AG09319 (cell line): ENCODE results near the gene RHBDF2.
A peak's percentile ranks its signal among the peaks of the same experiment; 100 is the strongest.

Experiments used
- DNase-seq: peaks from one replicate; pipeline ENCODE4 v3.0.0-alpha.2; 2010; ENCODE audit warnings: low read depth; ENCODE audit errors: extremely low read depth
- CTCF ChIP-seq: IDR thresholded peaks from 2 replicates; pipeline ENCODE4 v1.5.1; 2011; ENCODE audit warnings: low read depth, mild to moderate bottlenecking, inconsistent platforms, low read length, moderate library complexity

The RHBDF2 gene

GRCh38 chr17:76431509-76431908 lies 69.7 kb downstream of the RHBDF2 start:
- no peak for DNase-seq
- no peak for TF ChIP-seq CTCF

- TF ChIP-seq CTCF = no peak
- DNase-seq = no peak
Measured at GRCh38 chr17:76428511-76428910, 72.7 kb downstream of the RHBDF2 start.

DNA sequence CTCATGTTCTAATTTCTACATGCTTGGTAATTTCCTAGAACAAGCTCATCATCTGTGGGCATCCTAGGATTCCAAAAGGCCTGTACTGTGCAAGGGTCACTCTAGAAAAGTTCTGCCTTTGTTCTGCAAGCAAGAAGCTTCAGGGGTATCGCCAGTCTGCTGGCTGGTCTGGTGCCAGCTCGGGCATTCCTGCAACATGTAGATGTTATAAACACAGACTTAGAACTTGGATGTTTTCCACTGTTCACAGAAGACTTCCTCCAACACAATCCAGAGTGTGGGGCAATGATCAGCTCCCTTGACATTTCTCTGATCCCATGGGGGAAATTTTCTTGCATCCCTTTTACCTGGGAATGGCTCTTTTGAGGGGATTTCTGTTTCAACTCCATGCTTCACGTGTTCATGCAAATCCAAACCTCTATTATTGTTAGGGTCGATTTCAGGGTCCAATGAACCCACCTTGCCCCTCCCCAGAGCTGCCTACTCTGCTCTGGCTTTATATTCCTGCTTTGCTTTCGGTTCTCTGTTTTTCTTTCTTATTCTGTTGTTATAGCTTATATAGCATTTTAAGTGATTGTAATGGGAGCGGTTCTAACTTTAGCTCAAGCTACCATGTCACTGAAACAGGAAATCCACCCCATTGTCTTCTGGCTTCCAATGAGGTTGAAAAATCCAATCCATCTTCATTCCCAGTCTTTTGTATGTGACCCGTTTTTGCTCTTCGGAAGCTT lies 73.6 kb downstream of the RHBDF2 start:
- peak; percentile 34 for DNase-seq
- TF ChIP-seq CTCF = no peak

- DNase-seq = no peak
- TF ChIP-seq CTCF = no peak
Measured at GRCh38 chr17:76426853-76427252, 74.4 kb downstream of the RHBDF2 start.

DNA sequence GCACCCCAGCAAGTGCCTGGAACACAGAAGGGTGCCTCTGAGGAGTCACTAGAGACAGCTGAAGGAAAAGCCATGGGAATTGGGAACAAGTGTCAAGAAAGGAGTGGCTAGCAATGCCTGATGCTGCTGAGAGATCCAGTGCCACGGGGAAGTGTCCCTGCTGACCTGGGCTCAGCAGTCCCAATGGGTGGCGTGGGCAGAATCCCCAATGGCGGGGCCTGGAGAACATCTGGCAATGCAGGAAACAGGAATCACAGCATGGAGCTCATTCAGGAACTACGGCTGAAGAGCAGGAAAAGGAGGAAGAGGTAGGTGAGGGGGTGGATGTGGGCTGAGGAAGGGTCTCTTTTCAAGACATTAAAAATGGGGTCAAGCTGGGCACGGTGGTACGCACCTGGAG lies 78.4 kb downstream of the RHBDF2 start:
- no peak for TF ChIP-seq CTCF
- DNase-seq = no peak

- no peak for DNase-seq
- no peak for TF ChIP-seq CTCF
Measured at GRCh38 chr17:76422406-76422805, 78.8 kb downstream of the RHBDF2 start.

- DNase-seq = no peak
- TF ChIP-seq CTCF = no peak
Measured at GRCh38 chr17:76421044-76421407, 80.2 kb downstream of the RHBDF2 start.
